Ramos (cell line): ENCODE results near the gene SPATA2L.

Experiments used
- in situ Hi-C: fragments of 300-500 bp; cut with MboI; formaldehyde crosslinking; loops from one replicate; pipeline ENCODE4 v1.14.3; 2022; ENCODE audit warnings: low sequenced_read_pairs; ENCODE audit not compliant: unreplicated experiment

Gene SPATA2L, protein sequence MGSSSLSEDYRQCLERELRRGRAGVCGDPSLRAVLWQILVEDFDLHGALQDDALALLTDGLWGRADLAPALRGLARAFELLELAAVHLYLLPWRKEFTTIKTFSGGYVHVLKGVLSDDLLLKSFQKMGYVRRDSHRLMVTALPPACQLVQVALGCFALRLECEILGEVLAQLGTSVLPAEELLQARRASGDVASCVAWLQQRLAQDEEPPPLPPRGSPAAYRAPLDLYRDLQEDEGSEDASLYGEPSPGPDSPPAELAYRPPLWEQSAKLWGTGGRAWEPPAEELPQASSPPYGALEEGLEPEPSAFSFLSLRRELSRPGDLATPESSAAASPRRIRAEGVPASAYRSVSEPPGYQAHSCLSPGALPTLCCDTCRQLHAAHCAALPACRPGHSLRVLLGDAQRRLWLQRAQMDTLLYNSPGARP

GRCh38 chr16:89701425-89702406 is at the start of gene SPATA2L:
TSS of gene SPATA2L (minus strand) at chr16:89701705. CDS start at chr16:89701232, 473 bp downstream.
- in situ Hi-C loops, result loop anchor here (5.0 kb wide), 1 partner anchor 161 kb away; no protein-coding TSS in a partner anchor

GRCh38 chr16:89749637-89750036 is 48.1 kb upstream of the SPATA2L start:
- in situ Hi-C loops, result no loop called here

- in situ Hi-C loops, result no loop called here
These were observed 47.4 kb upstream of the SPATA2L start for GRCh38 chr16:89748921-89749320.

DNA sequence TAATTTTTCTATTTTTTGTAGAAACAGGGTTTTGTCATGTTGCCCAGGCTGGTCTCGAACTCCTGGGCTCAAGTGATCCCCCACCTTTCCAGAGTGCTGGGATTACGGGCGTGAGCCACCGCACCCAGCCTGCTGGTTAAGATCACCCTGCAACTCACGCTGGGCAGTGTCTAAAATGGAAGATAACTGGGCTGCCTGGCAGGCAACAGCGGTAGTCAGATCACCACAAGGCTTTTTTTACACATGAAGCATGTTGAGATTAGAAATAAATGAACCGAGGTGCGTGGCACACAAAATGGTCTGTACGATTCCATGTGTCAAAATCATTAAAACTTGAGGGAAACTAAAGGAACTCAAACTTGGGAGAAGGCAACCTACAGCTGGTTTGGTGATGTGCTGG is 46.6 kb upstream of the SPATA2L start:
- in situ Hi-C loops, result no loop called here

GRCh38 chr16:89746043-89746442 is 44.5 kb upstream of the SPATA2L start:
- in situ Hi-C loops, result no loop called here

DNA sequence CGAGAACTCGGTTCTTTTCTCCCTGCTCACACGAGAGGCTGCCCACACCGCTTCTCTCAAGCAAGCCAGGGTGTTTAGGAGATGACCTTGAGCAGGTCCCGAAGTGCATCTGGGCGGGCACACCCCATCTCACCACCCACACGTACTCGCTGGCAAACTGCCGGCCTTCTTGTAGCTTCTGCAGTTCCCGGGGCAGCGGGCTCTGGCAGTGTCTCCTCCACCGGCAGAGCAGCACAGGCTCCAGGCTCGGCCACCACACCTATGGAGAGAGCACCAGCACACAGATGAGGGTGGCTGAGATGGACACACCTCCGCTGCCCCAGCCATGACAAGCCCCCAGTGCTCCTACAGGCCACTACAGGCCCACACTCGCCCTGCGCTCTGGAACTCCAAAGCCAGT is 43.3 kb upstream of the SPATA2L start:
- in situ Hi-C loops, result no loop called here

DNA sequence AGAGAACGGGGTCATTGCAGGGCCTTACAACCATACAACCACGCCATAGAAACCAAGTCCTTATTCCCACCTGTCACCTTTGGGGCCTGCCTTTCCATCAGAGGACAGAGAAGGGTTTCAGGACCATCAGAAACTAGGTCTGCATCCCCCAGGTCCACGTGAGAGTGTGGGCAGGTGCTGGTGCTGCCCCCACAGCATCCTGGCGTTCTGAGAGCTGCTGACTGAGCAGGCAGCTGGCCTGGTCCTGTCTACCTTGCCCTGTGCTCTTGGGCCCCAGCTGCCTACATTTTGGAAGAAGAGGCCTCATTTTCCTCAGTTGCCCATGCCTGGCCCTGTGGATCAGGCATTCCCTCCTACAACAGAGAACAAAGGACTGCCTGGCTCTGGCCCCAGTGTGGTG is 41.4 kb upstream of the SPATA2L start:
- in situ Hi-C loops, result no loop called here

- in situ Hi-C loops, result no loop called here
These were observed 40.0 kb upstream of the SPATA2L start for GRCh38 chr16:89741342-89742014.

GRCh38 chr16:89739383-89739782 is 37.9 kb upstream of the SPATA2L start:
- in situ Hi-C loops, result no loop called here

GRCh38 chr16:89738538-89739317 is 37.2 kb upstream of the SPATA2L start:
- in situ Hi-C loops, result no loop called here

- in situ Hi-C loops, result no loop called here
These were observed 36.5 kb upstream of the SPATA2L start for GRCh38 chr16:89738072-89738377.

- in situ Hi-C loops, result no loop called here
These were observed 36.0 kb upstream of the SPATA2L start for GRCh38 chr16:89737341-89738071.

DNA sequence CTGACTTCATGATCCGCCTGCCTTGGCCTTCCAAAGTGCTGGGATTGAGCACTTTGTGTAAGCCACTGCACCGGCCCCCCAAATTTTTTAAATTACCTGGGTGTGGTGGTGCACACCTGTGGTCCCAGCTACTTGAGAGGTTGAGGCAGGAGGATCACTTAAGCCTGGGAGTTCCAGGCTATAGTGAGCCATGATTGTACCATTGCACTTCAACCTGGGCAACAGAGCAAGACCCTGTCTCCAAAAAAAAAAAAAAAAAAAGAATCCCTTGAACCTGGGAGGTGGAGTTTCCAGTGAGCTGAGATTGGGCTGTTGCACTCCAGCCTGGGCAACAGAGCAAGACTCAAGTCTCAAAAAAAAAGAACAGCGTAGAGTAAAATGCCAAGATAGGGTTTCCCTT is 35.0 kb upstream of the SPATA2L start:
- in situ Hi-C loops, result no loop called here

GRCh38 chr16:89733792-89734191 is 32.3 kb upstream of the SPATA2L start:
- in situ Hi-C loops, result no loop called here

- in situ Hi-C loops, result no loop called here
These were observed 31.8 kb upstream of the SPATA2L start for GRCh38 chr16:89733322-89733721.

DNA sequence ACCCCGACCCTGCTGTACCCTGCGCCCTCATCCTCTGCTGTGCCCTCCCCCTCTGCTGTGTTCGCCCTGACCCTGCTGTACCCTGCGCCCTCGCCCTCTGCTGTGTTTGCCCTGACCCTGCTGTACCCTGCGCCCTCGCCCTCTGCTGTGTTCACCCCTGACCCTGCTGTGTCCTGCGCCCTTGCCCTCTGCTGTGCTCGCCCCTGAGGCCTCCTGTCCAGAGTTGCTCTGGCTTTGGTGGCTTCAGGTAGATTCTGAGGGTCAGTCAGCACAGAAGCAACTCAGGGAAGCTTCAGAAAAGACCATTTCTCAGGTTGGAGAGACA is 31.4 kb upstream of the SPATA2L start:
- in situ Hi-C loops, result no loop called here

DNA sequence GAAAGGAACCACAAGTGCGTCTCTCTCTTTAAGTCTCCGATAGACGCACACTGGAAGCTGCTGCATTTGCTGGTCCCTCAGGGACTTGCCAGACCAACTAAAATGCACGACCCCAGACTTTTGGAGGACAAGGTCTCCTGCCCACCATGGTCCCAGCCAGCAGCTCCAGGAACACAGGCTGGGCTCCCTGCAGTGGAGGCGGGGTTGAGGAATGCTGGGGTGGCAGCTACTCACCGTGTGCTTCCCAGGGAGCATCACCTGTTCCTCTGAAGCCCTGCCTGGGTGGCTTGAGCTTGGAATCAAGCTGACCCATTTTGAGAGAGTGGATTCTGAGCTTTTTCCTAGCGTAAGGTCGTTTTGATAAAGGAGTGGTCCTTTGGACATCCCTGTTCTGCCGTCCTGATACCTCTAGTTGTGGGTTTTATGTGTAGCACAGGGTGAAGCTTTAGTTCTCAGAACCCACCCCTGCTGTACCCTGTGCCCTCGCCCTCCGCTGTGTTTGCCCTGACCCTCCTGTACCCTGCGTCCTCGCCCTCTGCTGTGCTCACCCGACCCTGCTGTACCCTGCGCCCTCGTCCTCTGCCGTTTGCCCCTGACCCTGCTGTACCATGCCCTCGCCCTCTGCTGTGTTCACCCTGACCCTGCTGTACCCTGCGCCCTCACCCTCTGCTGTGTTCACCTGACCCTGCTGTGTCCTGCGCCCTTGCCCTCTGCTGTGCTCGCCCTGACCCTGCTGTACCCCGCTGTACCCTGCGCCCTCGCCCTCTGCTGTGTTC is 30.8 kb upstream of the SPATA2L start:
- in situ Hi-C loops, result no loop called here

- in situ Hi-C loops, result no loop called here
These were observed 29.2 kb upstream of the SPATA2L start for GRCh38 chr16:89730610-89731234.
